Prostate gland (tissue), 2 donors: ENCODE measurements around the gene CYP26A1.

ENCODE experiments used
- CTCF ChIP-seq, 4 experiments: fragments of 200-600 bp in 2 of 4; fragments of 450-650 bp in 2 of 4; sonication (generic) in 2 of 4; IDR thresholded peaks; 1 replicate in 3 of 4; 2 replicates in 1 of 4; pipeline ENCODE4 v1.5.1; 2016 to 2019; ENCODE audit warnings: antibody characterized with exemption in 4 of 4, mild to moderate bottlenecking in 2 of 4, moderate library complexity in 2 of 4
- POLR2A ChIP-seq: fragments of 450-650 bp; IDR thresholded peaks from one replicate; pipeline ENCODE4 v1.6.1; 2016; ENCODE audit warnings: antibody characterized with exemption, mild to moderate bottlenecking
- POLR2AphosphoS5 ChIP-seq: sonication (generic); formaldehyde crosslinking; IDR thresholded peaks from one replicate; pipeline ENCODE4 v1.6.1; 2017; ENCODE audit warnings: antibody characterized with exemption

- TF ChIP-seq CTCF (IDR thresholded peaks at IDR 0.05) = no peak
- no peak for TF ChIP-seq POLR2A
- TF ChIP-seq POLR2AphosphoS5 = no peak
Observed at GRCh38 chr10:93063977-93064660, 9.6 kb upstream of the CYP26A1 start.
